ENCODE measurements around the gene MAN1A1.
"Not testable (repeated sequence)": the region's sequence is repeated elsewhere in the genome, so short reads cannot be mapped to it uniquely, and the experiment has no call there.

MAN1A1 gene

DNA sequence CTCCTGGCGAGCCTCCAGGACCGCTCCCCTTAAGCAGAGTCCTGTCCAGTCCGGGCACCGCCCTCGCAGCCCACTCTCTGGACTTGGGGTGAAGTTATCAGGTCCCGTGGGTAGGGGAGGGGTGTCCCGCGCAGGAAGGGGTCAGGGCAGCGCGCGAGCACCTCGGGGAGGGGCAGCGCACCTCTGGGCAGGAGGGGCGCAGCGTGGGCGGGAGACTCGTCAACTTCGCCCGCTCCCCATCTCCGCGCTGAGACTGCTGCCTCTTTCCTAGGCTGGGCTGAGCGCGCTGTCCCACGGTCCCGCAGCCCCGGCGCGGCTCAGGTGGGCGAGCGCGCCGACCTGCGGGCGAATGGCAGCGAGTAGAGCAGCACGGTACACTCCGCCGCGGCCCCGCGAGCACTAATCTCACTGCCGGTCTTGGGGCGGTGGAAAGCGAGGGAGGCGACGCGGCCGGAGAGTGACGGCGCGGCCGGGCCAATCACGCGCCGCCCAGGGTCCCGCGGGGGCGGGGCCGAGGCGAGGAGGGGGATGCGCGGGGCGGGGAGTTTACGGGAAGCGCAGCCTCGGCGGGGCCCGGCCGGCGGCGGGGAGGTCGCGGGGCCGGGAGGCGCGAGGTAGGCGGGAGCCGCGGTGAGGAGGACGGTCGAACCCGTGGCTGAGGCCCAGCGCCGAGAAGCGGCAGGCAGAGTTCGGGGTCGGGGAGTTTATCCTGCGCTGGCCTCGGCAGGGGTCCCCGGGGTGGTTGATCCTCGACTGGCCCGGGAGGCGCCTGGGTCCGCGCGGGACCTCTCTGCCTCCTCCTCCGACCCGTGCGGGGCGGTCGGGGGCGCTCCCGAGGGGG, at the start of gene MAN1A1:
Gene MAN1A1, minus strand, starts transcription at position 401 of the 841 bp plus-strand sequence. CDS start 696 bp downstream, outside the sequence.
- DNase-seq (ENCODE audit: low read depth), result peak; percentile 63
- peak within 1 kb of the TSS; percentile 63 for H3K4me3 ChIP-seq (ENCODE audit: low read length)
- TF ChIP-seq, protein P1, sequence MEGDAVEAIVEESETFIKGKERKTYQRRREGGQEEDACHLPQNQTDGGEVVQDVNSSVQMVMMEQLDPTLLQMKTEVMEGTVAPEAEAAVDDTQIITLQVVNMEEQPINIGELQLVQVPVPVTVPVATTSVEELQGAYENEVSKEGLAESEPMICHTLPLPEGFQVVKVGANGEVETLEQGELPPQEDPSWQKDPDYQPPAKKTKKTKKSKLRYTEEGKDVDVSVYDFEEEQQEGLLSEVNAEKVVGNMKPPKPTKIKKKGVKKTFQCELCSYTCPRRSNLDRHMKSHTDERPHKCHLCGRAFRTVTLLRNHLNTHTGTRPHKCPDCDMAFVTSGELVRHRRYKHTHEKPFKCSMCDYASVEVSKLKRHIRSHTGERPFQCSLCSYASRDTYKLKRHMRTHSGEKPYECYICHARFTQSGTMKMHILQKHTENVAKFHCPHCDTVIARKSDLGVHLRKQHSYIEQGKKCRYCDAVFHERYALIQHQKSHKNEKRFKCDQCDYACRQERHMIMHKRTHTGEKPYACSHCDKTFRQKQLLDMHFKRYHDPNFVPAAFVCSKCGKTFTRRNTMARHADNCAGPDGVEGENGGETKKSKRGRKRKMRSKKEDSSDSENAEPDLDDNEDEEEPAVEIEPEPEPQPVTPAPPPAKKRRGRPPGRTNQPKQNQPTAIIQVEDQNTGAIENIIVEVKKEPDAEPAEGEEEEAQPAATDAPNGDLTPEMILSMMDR (IDR thresholded peaks at IDR 0.05; ENCODE audit: insufficient read depth, low read depth, low read length, missing control alignments), result no peak

DNA sequence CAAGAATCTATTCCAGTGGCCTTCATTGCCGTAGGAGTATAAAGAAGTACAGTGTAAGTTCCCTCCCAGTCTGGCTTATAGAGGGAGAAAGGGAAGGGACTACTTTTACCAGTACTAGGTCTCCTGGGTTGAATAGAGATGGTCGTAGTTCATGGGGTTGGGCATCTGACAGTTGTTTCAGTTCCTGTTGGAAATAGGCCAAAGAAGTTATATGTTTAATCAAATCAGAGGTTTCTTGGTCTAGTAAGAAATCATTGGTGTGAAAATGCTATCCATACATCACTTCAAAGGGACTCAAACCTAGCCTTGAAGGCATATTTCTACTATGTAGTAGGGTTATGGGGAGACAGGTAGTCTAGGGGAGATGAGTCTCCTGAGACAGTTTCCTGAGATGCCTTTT, 45.6 kb upstream of the MAN1A1 start:
- TF ChIP-seq, protein P1 (IDR thresholded peaks at IDR 0.05; ENCODE audit: insufficient read depth, low read depth, low read length, missing control alignments), result no peak
- H3K4me3 ChIP-seq (ENCODE audit: low read length), result no peak overlapping the region
- no peak for DNase-seq (ENCODE audit: low read depth)

DNA sequence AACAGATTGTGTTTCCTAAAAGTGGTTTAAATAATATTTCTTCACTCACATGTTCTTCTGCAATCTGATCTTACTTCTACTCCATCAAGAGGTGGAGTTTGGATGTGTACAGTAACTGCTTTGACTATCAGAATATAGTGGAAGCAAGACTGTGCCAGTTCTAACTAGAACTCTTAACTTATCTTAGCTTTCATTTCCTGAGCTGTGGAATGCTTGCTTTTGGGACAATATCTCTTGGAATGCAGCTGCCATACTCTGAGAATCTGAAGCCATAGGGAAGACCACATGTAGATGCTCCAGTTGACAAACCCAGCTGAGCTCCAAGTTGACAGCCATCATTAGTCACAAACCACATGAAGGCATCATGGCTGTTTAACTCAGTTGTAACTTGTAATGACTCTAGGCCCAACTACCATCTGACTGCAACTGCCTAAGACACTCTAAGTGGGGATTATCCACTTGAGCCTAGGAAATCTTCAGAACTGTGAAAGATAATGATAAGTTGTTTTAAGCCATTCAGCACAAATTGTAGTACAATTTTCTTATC, 40.8 kb upstream of the MAN1A1 start:
- TF ChIP-seq, protein P1 (IDR thresholded peaks at IDR 0.05; ENCODE audit: insufficient read depth, low read depth, low read length, missing control alignments), result no peak
- peak; percentile 8 for DNase-seq (ENCODE audit: low read depth)
- no peak overlapping the region for H3K4me3 ChIP-seq (ENCODE audit: low read length)

DNA sequence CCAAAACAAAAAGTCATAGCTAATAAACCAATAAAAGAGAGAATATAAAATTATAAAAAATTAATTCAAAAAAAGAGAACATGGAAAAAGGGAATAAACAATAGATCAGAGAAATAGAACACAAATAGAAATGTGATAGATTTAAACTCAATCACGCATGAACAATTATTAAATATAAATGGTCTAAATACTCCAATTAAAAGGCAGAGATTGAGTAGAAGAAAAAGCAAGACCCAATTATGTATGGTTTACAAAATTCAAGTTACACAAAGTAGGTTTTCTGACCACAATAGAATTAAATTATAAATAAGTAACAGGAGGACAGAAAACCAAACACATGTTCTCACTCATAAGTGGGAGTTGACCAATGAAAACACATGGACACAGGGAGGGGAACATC, 36.4 kb upstream of the MAN1A1 start:
- TF ChIP-seq, protein P1 (IDR thresholded peaks at IDR 0.05; ENCODE audit: insufficient read depth, low read depth, low read length, missing control alignments), result no peak
- no peak overlapping the region for H3K4me3 ChIP-seq (ENCODE audit: low read length)
- no peak for DNase-seq (ENCODE audit: low read depth)

DNA sequence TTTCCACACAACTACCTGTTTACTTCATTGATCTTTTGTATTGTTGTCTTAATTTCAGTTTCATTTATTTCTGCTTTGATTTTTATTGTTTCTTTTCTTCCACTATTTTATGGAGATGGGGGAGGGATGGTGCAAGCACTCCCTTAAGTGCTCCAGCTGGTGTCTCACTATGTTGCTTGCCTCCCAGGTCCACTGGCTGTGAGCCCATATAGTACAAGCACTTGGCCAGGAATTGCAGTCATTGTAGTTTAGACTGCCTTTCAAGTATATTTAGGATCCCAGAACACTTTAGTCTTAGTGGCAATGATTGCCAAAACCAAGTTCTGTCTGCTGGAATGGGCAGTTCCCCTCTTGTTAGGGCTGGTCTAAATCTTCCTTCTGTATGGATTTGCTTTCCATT, 34.9 kb upstream of the MAN1A1 start:
- no peak for DNase-seq (ENCODE audit: low read depth)
- TF ChIP-seq, protein P1 (IDR thresholded peaks at IDR 0.05; ENCODE audit: insufficient read depth, low read depth, low read length, missing control alignments), result no peak
- no peak overlapping the region for H3K4me3 ChIP-seq (ENCODE audit: low read length)

DNA sequence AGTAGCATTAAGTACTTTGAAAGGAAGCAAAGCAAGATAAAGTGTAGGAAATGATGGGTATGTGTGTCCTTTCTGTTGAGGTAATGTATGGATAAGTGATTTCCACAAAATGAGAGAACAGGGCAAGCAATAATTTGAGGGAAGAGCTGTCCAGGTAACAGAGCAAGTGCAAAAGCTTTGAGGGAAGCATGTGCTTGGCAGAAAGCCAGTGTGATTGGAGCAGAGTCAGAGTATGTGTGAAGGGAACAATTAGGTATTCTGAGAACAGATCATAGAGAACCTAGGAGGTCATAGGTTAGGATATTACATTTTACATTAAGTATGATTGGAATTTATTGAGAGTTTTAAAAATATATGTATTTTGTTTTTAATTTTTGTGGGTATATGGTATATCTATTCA, 30.2 kb upstream of the MAN1A1 start:
- TF ChIP-seq, protein P1 (IDR thresholded peaks at IDR 0.05; ENCODE audit: insufficient read depth, low read depth, low read length, missing control alignments), result no peak
- DNase-seq (ENCODE audit: low read depth), result no peak
- H3K4me3 ChIP-seq (ENCODE audit: low read length), result no peak overlapping the region

DNA sequence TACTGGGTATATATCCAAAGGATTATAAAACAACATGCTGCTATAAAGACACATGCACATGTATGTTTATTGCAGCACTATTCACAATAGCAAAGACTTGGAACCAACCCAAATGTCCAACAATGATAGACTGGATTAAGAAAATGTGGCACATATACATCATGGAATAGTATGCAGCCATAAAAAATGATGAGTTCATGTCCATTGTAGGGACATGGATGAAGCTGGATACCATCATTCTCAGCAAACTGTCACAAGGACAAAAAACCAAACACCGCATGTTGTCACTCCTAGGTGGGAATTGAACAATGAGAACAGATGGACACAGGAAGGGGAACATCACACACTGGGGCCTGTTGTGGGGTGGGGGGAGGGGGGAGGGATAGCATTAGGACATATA, 27.5 kb upstream of the MAN1A1 start:
- DNase-seq (ENCODE audit: low read depth); H3K4me3 ChIP-seq (ENCODE audit: low read length): not testable (repeated sequence)
